ENCODE measurements around the gene ZFHX3.
"Not testable (repeated sequence)": the region's sequence is repeated elsewhere in the genome, so short reads cannot be mapped to it uniquely, and the experiment has no call there.

ZFHX3 gene

GRCh38 chr16:73019457-73020362, 28.2 kb downstream of the ZFHX3 start:
- no peak for DNase-seq

- DNase-seq = no peak
These were observed 29.0 kb downstream of the ZFHX3 start for GRCh38 chr16:73018821-73019456.

GRCh38 chr16:73017321-73017720, 30.6 kb downstream of the ZFHX3 start:
- DNase-seq = no peak

- no peak for DNase-seq
These were observed 31.5 kb downstream of the ZFHX3 start for GRCh38 chr16:73016488-73016830.

GRCh38 chr16:73015612-73016487, 32.1 kb downstream of the ZFHX3 start:
- no peak for DNase-seq

GRCh38 chr16:73014768-73015167, 33.2 kb downstream of the ZFHX3 start:
- DNase-seq = no peak

- no peak for DNase-seq
These were observed 34.0 kb downstream of the ZFHX3 start for GRCh38 chr16:73013974-73014373.

GRCh38 chr16:73012341-73012740, 35.6 kb downstream of the ZFHX3 start:
- DNase-seq = no peak

- no peak for DNase-seq
These were observed 36.0 kb downstream of the ZFHX3 start for GRCh38 chr16:73011926-73012325.

GRCh38 chr16:73010150-73010676, 37.7 kb downstream of the ZFHX3 start:
- DNase-seq = no peak

- DNase-seq = not testable (repeated sequence)
These were observed 38.2 kb downstream of the ZFHX3 start for GRCh38 chr16:73009710-73010109.

- DNase-seq = no peak
These were observed 41.9 kb downstream of the ZFHX3 start for GRCh38 chr16:73006026-73006425.

- no peak for DNase-seq
These were observed 45.1 kb downstream of the ZFHX3 start for GRCh38 chr16:73002866-73003265.

GRCh38 chr16:73000907-73001521, 46.9 kb downstream of the ZFHX3 start:
- DNase-seq = no peak

- no peak for DNase-seq
These were observed 47.7 kb downstream of the ZFHX3 start for GRCh38 chr16:73000020-73000906.

- peak; percentile 23 for DNase-seq
These were observed 48.3 kb downstream of the ZFHX3 start for GRCh38 chr16:72999541-73000019.

- DNase-seq = no peak
These were observed 50.8 kb downstream of the ZFHX3 start for GRCh38 chr16:72997141-72997542.

GRCh38 chr16:72996291-72997062, 51.5 kb downstream of the ZFHX3 start:
- DNase-seq = no peak

- DNase-seq = not testable (repeated sequence)
These were observed 52.1 kb downstream of the ZFHX3 start for GRCh38 chr16:72995882-72996270.

GRCh38 chr16:72995151-72995881, 52.6 kb downstream of the ZFHX3 start:
- DNase-seq = no peak
